ENCODE data around the gene ZNF600. TPM values are rescaled to one million over a fixed set of nuclear protein-coding genes. Genes with fewer than 3 reads are reported as not detected.

ZNF600 gene
- total and polyA plus RNA-seq, 9 of the 15 experiments (the other 6 are each of a cell fraction or from before 2014, with no cell fraction given) = 5.7 to 21.5 (median 17.6) TPM

- TF ChIP-seq MEF2A (IDR thresholded peaks at IDR 0.05; ENCODE audit: control insufficient read depth, low read depth, low read length) (no peak), FUS (optimal IDR thresholded peaks at IDR 0.05; ENCODE audit: low read depth, low read length) (no peak), ZKSCAN1 (IDR thresholded peaks at IDR 0.05; ENCODE audit: low read depth, low read length) (no peak), ZFX (CRISPR knock-in tag; IDR thresholded peaks at IDR 0.05) (peak; percentile 37; the same call in 1 of the 2 replicates), ETS2 (tag; IDR thresholded peaks at IDR 0.05; ENCODE audit: borderline replicate concordance, poor library complexity, severe bottlenecking) (no peak), NCOA4 (IDR thresholded peaks at IDR 0.05; ENCODE audit: partially characterized antibody) (no peak), ELK1 (CRISPR knock-in tag; IDR thresholded peaks at IDR 0.05) (no peak), DMBX1 (CRISPR knock-in tag; IDR thresholded peaks at IDR 0.05; ENCODE audit: borderline replicate concordance) (no peak), CBX2 (IDR thresholded peaks at IDR 0.05; ENCODE audit: insufficient read depth, low read length, poor library complexity, severe bottlenecking) (no peak), SRSF7 (optimal IDR thresholded peaks at IDR 0.05; ENCODE audit: low read depth, low read length) (no peak), ETV1 (tag; conservative IDR thresholded peaks at IDR 0.05; ENCODE audit: low read depth) (no peak; the same call in 1 of the 2 replicates), CREB3 (tag; conservative IDR thresholded peaks at IDR 0.05; ENCODE audit: low read depth) (no peak), ATF2 (CRISPR knock-in tag; IDR thresholded peaks at IDR 0.05) (no peak), HMG20A (CRISPR knock-in tag; conservative IDR thresholded peaks at IDR 0.05) (no peak), SPI1 (IDR thresholded peaks at IDR 0.05; ENCODE audit: borderline replicate concordance, low read depth, low read length) (peak; percentile 64; the same call in 1 of the 2 replicates), CBX5 (IDR thresholded peaks at IDR 0.05; ENCODE audit: borderline replicate concordance, low read depth) (0 out of 2 replicates have a peak, but pooled peaks have one; percentile 9), ZNF124 (CRISPR knock-in tag; IDR thresholded peaks at IDR 0.05) (no peak)
- TF ChIP-seq, protein P1, sequence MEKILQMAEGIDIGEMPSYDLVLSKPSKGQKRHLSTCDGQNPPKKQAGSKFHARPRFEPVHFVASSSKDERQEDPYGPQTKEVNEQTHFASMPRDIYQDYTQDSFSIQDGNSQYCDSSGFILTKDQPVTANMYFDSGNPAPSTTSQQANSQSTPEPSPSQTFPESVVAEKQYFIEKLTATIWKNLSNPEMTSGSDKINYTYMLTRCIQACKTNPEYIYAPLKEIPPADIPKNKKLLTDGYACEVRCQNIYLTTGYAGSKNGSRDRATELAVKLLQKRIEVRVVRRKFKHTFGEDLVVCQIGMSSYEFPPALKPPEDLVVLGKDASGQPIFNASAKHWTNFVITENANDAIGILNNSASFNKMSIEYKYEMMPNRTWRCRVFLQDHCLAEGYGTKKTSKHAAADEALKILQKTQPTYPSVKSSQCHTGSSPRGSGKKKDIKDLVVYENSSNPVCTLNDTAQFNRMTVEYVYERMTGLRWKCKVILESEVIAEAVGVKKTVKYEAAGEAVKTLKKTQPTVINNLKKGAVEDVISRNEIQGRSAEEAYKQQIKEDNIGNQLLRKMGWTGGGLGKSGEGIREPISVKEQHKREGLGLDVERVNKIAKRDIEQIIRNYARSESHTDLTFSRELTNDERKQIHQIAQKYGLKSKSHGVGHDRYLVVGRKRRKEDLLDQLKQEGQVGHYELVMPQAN (IDR thresholded peaks at IDR 0.05; ENCODE audit: borderline replicate concordance) = 0 out of 2 replicates have a peak, but pooled peaks have one; percentile 31
- TF ChIP-seq, protein P2, sequence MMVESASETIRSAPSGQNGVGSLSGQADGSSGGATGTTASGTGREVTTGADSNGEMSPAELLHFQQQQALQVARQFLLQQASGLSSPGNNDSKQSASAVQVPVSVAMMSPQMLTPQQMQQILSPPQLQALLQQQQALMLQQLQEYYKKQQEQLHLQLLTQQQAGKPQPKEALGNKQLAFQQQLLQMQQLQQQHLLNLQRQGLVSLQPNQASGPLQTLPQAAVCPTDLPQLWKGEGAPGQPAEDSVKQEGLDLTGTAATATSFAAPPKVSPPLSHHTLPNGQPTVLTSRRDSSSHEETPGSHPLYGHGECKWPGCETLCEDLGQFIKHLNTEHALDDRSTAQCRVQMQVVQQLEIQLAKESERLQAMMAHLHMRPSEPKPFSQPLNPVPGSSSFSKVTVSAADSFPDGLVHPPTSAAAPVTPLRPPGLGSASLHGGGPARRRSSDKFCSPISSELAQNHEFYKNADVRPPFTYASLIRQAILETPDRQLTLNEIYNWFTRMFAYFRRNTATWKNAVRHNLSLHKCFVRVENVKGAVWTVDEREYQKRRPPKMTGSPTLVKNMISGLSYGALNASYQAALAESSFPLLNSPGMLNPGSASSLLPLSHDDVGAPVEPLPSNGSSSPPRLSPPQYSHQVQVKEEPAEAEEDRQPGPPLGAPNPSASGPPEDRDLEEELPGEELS (CRISPR knock-in tag; IDR thresholded peaks at IDR 0.05; ENCODE audit: borderline replicate concordance) = no peak
Observed at GRCh38 chr19:52734893-52735661, 51.5 kb downstream of the ZNF600 start, which contains the start of gene ZNF611 (continued).
